ENCODE results near the gene SLC9A2. TPM values are rescaled to one million over a fixed set of nuclear protein-coding genes. Genes with fewer than 3 reads are reported as not detected.

SLC9A2 gene
- polyA plus RNA-seq, 4 donors: 6.2 to 6.8 (median 6.3) TPM

- DNase-seq (ENCODE audit: low read depth in 4 of 4, low spot score in 2 of 4): no peak
Observed at GRCh38 chr2:102618452-102619413, 620 bp upstream of the SLC9A2 start.

GRCh38 chr2:102620332-102620731, 979 bp downstream of the SLC9A2 start:
- no peak for DNase-seq (ENCODE audit: low read depth in 4 of 4, low spot score in 2 of 4)

GRCh38 chr2:102621630-102622029, 2.3 kb downstream of the SLC9A2 start:
- DNase-seq (ENCODE audit: low read depth in 4 of 4, low spot score in 2 of 4): no peak

GRCh38 chr2:102622646-102623045, 3.3 kb downstream of the SLC9A2 start:
- no peak for DNase-seq (ENCODE audit: low read depth in 4 of 4, low spot score in 2 of 4)

- no peak for DNase-seq (ENCODE audit: low read depth in 4 of 4, low spot score in 2 of 4)
Observed at GRCh38 chr2:102630458-102630857, 11.1 kb downstream of the SLC9A2 start.

- DNase-seq (ENCODE audit: low read depth in 4 of 4, low spot score in 2 of 4): no peak
Observed at GRCh38 chr2:102632380-102633175, 13.2 kb downstream of the SLC9A2 start.

GRCh38 chr2:102634831-102635241, 15.5 kb downstream of the SLC9A2 start:
- no peak for DNase-seq (ENCODE audit: low read depth in 4 of 4, low spot score in 2 of 4)

GRCh38 chr2:102635317-102635716, 16.0 kb downstream of the SLC9A2 start:
- no peak for DNase-seq (ENCODE audit: low read depth in 4 of 4, low spot score in 2 of 4)

GRCh38 chr2:102636283-102636907, 17.0 kb downstream of the SLC9A2 start:
- no peak for DNase-seq (ENCODE audit: low read depth in 4 of 4, low spot score in 2 of 4)

GRCh38 chr2:102637358-102637757, 18.0 kb downstream of the SLC9A2 start:
- no peak for DNase-seq (ENCODE audit: low read depth in 4 of 4, low spot score in 2 of 4)

GRCh38 chr2:102639429-102639828, 20.1 kb downstream of the SLC9A2 start:
- no peak for DNase-seq (ENCODE audit: low read depth in 4 of 4, low spot score in 2 of 4)

GRCh38 chr2:102652126-102652525, 32.8 kb downstream of the SLC9A2 start:
- no peak for DNase-seq (ENCODE audit: low read depth in 4 of 4, low spot score in 2 of 4)

GRCh38 chr2:102657770-102658169, 38.4 kb downstream of the SLC9A2 start:
- DNase-seq (ENCODE audit: low read depth in 4 of 4, low spot score in 2 of 4): no peak

GRCh38 chr2:102660070-102660469, 40.7 kb downstream of the SLC9A2 start:
- DNase-seq (ENCODE audit: low read depth in 4 of 4, low spot score in 2 of 4): no peak

GRCh38 chr2:102660574-102660973, 41.2 kb downstream of the SLC9A2 start:
- no peak for DNase-seq (ENCODE audit: low read depth in 4 of 4, low spot score in 2 of 4)

- peak in 1 of 4 donors; percentile 13 for DNase-seq (ENCODE audit: low read depth in 4 of 4, low spot score in 2 of 4)
Observed at GRCh38 chr2:102661846-102662245, 42.5 kb downstream of the SLC9A2 start.

- DNase-seq (ENCODE audit: low read depth in 4 of 4, low spot score in 2 of 4): no peak
Observed at GRCh38 chr2:102662833-102663232, 43.5 kb downstream of the SLC9A2 start.

- DNase-seq (ENCODE audit: low read depth in 4 of 4, low spot score in 2 of 4): no peak
Observed at GRCh38 chr2:102663381-102663780, 44.0 kb downstream of the SLC9A2 start.

- no peak for DNase-seq (ENCODE audit: low read depth in 4 of 4, low spot score in 2 of 4)
Observed at GRCh38 chr2:102664471-102664909, 45.1 kb downstream of the SLC9A2 start.

GRCh38 chr2:102667072-102667471, 47.7 kb downstream of the SLC9A2 start:
- no peak for DNase-seq (ENCODE audit: low read depth in 4 of 4, low spot score in 2 of 4)

GRCh38 chr2:102668171-102668570, 48.8 kb downstream of the SLC9A2 start:
- no peak for DNase-seq (ENCODE audit: low read depth in 4 of 4, low spot score in 2 of 4)

Measured in left renal cortex interstitium (tissue), 4 donors.